WERI-Rb-1 (cell line): ENCODE measurements around the gene PRSS27.

Experiments
- DNase-seq: peaks from one replicate; pipeline ENCODE4 v3.0.0-alpha.2; 2020
- H3K27ac ChIP-seq: fragments of 250-450 bp; sonication (Bioruptor Pico); 2 replicates; pipeline ENCODE4 v1.5.1; 2020; ENCODE audit warnings: mild to moderate bottlenecking, moderate library complexity
- H3K27me3 ChIP-seq: fragments of 250-450 bp; sonication (Bioruptor Pico); 2 replicates; pipeline ENCODE4 v1.5.1; 2021; ENCODE audit warnings: mild to moderate bottlenecking, low read depth, moderate library complexity; ENCODE audit not compliant: insufficient read depth, severe bottlenecking
- H3K36me3 ChIP-seq: fragments of 250-450 bp; sonication (Bioruptor Pico); 2 replicates; pipeline ENCODE4 v1.5.1; 2020; ENCODE audit warnings: mild to moderate bottlenecking, moderate library complexity
- H3K4me3 ChIP-seq: 2 replicates; pipeline ENCODE4 v1.5.1; 2011; ENCODE audit warnings: low read depth, mild to moderate bottlenecking, control low read depth, low read length
- H3K9me3 ChIP-seq: fragments of 250-450 bp; sonication (Bioruptor Pico); 2 replicates; pipeline ENCODE4 v1.5.1; 2021; ENCODE audit warnings: mild to moderate bottlenecking, moderate library complexity; ENCODE audit not compliant: severe bottlenecking
- TF ChIP-seq, protein P1 (sequence below): IDR thresholded peaks from 2 replicates; pipeline ENCODE4 v1.5.1; 2011; ENCODE audit warnings: low read depth, mild to moderate bottlenecking, control low read depth, inconsistent platforms, low read length

The PRSS27 gene

DNA sequence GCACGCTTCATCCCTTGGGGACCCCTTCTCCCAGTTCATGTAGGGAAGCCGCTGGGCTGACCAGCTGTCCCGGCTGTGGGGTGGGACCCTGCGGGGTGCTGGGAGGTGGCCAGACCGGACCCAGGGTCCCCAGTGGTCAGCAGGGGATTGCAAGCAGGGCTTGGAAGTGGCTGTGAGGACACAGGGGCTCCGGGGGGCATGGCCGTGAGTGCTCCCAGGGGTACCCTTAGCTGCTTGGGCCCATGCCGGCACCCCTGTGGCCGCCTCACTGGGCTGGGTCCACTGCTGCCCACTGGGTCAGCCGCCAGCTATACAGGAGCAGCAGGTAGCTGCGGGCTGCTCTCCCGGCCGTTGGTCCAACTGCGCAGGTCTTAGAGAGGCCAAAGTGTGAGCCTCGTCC is 18.8 kb downstream of the PRSS27 start:
- Histone ChIP-seq H3K9me3 (no peaks in the 10 kb centered on the region), H3K4me3 (no peak overlapping the region), H3K27ac (no peak overlapping the region), H3K27me3 (no peaks in the 10 kb centered on the region), H3K36me3 (peaks cover 61% of the 10 kb centered on the region)
- no peak for DNase-seq
- TF ChIP-seq, protein P1, sequence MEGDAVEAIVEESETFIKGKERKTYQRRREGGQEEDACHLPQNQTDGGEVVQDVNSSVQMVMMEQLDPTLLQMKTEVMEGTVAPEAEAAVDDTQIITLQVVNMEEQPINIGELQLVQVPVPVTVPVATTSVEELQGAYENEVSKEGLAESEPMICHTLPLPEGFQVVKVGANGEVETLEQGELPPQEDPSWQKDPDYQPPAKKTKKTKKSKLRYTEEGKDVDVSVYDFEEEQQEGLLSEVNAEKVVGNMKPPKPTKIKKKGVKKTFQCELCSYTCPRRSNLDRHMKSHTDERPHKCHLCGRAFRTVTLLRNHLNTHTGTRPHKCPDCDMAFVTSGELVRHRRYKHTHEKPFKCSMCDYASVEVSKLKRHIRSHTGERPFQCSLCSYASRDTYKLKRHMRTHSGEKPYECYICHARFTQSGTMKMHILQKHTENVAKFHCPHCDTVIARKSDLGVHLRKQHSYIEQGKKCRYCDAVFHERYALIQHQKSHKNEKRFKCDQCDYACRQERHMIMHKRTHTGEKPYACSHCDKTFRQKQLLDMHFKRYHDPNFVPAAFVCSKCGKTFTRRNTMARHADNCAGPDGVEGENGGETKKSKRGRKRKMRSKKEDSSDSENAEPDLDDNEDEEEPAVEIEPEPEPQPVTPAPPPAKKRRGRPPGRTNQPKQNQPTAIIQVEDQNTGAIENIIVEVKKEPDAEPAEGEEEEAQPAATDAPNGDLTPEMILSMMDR = no peak

DNA sequence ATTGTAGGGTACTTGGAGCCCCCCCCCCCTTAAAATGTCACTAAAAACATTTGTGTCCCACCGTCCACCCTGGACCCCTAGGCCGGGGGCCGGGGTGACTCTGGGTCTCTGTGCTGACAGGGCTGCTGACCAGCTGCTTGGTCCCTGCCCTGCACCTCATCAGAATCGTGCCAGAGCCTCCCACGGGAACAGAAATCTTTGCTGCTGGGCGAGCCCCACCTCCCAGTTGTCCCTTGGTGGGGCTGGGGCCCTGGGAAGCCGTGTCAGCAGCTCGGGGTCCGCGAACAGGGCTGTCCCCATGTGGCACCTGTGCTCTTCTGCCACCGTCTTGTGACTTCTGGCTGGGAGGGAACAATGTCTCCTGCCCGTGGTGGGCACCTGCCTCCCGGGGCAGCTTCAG is 19.2 kb downstream of the PRSS27 start:
- Histone ChIP-seq H3K9me3 (no peaks in the 10 kb centered on the region), H3K27me3 (no peaks in the 10 kb centered on the region), H3K36me3 (peaks cover 61% of the 10 kb centered on the region), H3K27ac (no peak overlapping the region), H3K4me3 (no peak overlapping the region)
- no peak for DNase-seq
- TF ChIP-seq, protein P1 = no peak

DNA sequence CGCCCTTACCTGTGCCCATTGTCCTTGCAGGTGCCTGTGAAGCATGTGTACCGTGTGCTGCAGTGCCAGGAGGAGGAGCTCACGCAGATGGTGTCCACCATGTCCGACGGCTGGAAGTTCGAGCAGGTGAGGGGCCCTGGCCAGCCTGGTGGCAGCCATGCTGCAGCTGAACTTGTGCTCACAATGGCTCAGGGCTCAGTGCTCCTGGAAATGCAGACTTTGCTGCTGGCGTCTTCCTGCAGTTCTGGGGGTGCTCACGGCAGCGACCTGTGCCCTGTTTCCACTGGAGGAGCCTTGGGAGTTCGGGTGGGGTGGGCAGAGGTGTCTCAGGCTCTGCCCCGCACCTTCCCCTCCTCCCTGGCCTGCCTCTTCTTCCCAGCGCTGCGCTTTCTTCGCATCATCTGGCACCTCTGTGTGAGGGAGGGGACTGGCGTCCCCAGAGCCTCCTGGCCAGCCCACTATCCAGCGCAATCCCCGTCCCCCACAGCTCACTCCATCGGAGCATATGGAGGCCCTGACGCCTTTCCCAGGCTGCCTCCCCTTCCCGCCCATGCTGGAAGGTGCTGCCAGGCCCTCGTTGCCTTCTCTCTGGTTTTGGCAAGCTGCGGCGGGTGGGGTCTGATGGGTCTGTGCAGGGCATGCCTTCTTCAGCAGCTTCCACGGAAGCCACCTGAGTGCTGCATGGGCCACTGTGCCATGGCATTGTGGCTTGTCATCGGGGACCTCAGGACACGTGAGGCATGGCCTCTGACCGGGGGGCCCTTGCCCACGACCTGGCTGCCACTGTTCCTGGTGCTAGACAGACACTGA is 20.0 kb downstream of the PRSS27 start:
- TF ChIP-seq, protein P1 = no peak
- H3K4me3 ChIP-seq = no peak overlapping the region
- no peaks in the 10 kb centered on the region for H3K9me3 ChIP-seq
- no peak for DNase-seq
- H3K27ac ChIP-seq = no peak overlapping the region
- no peaks in the 10 kb centered on the region for H3K27me3 ChIP-seq
- H3K36me3 ChIP-seq = peaks cover 61% of the 10 kb centered on the region

DNA sequence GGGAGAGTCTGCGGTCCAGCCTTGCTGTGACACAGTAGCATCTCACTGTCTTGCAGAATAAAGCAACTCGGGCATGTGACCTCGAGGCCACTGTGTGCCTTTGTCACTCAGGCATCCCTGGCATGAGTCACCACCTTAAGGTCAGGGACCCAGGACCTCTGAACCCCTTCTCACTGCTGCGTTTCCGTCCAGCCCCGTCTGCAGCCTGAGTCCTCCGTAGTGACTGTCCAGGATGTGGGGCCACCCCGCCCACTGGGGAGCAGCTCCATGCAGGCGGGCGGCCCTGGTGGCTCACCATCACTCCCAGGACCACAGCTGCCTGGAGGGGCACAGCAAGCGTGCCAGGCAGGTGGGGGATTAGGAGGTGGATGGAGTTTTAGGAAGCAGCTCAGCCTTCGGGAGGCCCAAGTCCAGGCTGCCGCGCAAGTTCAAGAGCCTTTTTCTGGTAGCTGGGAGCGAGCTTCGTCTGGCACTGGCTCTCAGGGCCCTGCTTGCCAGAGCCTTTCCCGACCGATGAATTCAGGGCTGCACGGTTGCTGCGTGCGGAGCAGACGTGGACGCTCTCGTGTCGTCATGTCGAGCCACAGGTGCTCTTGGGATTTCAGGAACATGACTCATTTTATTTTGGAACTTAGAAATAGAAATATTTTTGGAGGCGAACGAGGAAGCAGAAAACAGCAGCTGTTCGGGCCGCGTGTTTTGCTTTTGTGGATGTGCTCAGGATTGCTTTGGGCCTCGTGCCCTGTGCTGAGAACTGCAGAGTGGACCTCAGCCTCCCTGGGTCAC is 20.9 kb downstream of the PRSS27 start:
- no peaks in the 10 kb centered on the region for H3K27me3 ChIP-seq
- H3K27ac ChIP-seq = no peak overlapping the region
- no peaks in the 10 kb centered on the region for H3K9me3 ChIP-seq
- DNase-seq = no peak
- TF ChIP-seq, protein P1 = no peak
- peaks cover 55% of the 10 kb centered on the region for H3K36me3 ChIP-seq
- H3K4me3 ChIP-seq = no peak overlapping the region

DNA sequence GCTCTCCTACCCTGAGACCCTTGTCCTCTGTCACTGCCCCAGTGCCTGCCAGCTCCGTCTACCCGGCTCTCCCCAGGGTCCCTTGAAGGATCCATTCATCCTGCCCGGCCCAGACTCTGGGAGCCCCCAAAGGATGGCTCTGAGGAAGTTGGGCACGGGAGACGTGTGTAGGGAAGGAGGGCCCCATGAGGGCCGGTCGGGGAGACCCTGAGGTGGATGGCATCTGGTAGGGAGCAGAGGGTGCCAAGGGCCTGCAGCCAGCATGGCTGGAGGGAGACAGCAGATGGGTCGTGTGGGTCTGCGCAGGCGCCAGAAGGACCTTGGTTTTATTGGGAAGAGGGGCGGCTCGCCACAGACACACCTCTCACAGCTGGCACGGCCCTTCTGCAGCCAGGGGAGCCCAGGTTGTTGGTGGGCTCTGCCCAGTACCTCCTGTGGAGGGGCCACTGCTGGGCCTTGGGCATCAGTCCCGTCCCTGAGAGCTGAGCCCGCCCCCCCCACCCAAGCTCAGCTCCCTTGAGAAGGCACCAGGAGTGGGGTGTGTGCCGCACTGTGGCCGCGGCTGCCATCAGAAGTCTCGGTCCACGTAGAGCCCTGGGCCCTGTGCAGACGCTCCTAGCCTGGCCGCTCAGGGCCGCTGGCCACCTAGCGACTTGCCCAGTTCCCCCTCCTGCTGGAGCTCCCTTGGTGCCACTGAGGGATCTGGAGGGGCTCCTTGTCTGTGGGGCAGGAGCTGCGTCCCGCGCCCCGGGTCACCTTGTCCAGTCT is 21.7 kb downstream of the PRSS27 start:
- TF ChIP-seq, protein P1 = no peak
- Histone ChIP-seq H3K27ac (no peak overlapping the region), H3K4me3 (no peak overlapping the region), H3K27me3 (no peaks in the 10 kb centered on the region), H3K36me3 (peaks cover 55% of the 10 kb centered on the region), H3K9me3 (no peaks in the 10 kb centered on the region)
- DNase-seq = no peak
